OCI-LY3 (cell line): ENCODE results near the gene PPM1M.

ENCODE experiments used
- H2AFZ ChIP-seq: fragments of 200-600, 300-600 bp; shearing (Covaris generic); 2 replicates; pipeline ENCODE4 v1.6.0; 2014; ENCODE audit warnings: antibody characterized with exemption, low read depth, low read length
- H3K27ac ChIP-seq: fragments of 200-600, 300-600 bp; sonication (generic); 2 replicates; pipeline ENCODE4 v1.5.1; 2014; ENCODE audit warnings: mild to moderate bottlenecking, low read length, moderate library complexity, mixed read lengths
- H3K27me3 ChIP-seq: fragments of 200-600, 300-600 bp; sonication (generic); 2 replicates; pipeline ENCODE4 v1.6.1; 2014; ENCODE audit warnings: low read depth, low read length, mixed read lengths
- H3K36me3 ChIP-seq: fragments of 200-600, 300-600 bp; sonication (generic); replicated peaks from 2 replicates; pipeline ENCODE3; 2014; ENCODE audit warnings: low read depth, low read length, mixed read lengths
- H3K4me1 ChIP-seq: fragments of 300-600, 200-600 bp; sonication (generic); 2 replicates; pipeline ENCODE4 v1.6.1; 2014; ENCODE audit warnings: low read length, mixed read lengths
- H3K4me2 ChIP-seq: fragments of 200-600, 300-600 bp; sonication (generic); 2 replicates; pipeline ENCODE4 v1.6.1; 2014; ENCODE audit warnings: low read length, mixed read lengths
- H3K4me3 ChIP-seq: fragments of 300-600, 200-600 bp; sonication (generic); 2 replicates; pipeline ENCODE4 v1.5.1; 2014; ENCODE audit warnings: antibody characterized with exemption, mild to moderate bottlenecking, low read length, moderate library complexity
- H3K79me2 ChIP-seq: fragments of 300-600, 200-600 bp; shearing (Covaris generic); 2 replicates; pipeline ENCODE4 v1.6.1; 2014; ENCODE audit warnings: mild to moderate bottlenecking, low read length, mixed read lengths
- H3K9ac ChIP-seq: fragments of 300-600, 200-600 bp; shearing (Covaris generic); 2 replicates; pipeline ENCODE4 v1.6.0; 2014; ENCODE audit warnings: mild to moderate bottlenecking, low read length, moderate library complexity
- H3K9me3 ChIP-seq: fragments of 200-600, 300-600 bp; shearing (Covaris generic); 2 replicates; pipeline ENCODE4 v1.6.1; 2014; ENCODE audit warnings: low read length, mixed read lengths; ENCODE audit not compliant: insufficient read depth
- H4K20me1 ChIP-seq: fragments of 200-600, 300-600 bp; sonication (generic); 2 replicates; pipeline ENCODE4 v1.6.1; 2016; ENCODE audit warnings: low read length, mixed read lengths; ENCODE audit not compliant: insufficient read depth
- EZH2phosphoT487 ChIP-seq: fragments of 200-600 bp; shearing (Covaris generic); IDR thresholded peaks from 2 replicates; pipeline ENCODE4 v1.6.1; 2018; ENCODE audit warnings: antibody characterized with exemption, mixed run types, low read depth
- TF ChIP-seq, protein P1 (sequence below): fragments of 200-600, 300-600 bp; sonication (generic); IDR thresholded peaks from 2 replicates; pipeline ENCODE4 v1.5.1; 2014; ENCODE audit warnings: antibody characterized with exemption, low read length, low read depth

The PPM1M gene

DNA sequence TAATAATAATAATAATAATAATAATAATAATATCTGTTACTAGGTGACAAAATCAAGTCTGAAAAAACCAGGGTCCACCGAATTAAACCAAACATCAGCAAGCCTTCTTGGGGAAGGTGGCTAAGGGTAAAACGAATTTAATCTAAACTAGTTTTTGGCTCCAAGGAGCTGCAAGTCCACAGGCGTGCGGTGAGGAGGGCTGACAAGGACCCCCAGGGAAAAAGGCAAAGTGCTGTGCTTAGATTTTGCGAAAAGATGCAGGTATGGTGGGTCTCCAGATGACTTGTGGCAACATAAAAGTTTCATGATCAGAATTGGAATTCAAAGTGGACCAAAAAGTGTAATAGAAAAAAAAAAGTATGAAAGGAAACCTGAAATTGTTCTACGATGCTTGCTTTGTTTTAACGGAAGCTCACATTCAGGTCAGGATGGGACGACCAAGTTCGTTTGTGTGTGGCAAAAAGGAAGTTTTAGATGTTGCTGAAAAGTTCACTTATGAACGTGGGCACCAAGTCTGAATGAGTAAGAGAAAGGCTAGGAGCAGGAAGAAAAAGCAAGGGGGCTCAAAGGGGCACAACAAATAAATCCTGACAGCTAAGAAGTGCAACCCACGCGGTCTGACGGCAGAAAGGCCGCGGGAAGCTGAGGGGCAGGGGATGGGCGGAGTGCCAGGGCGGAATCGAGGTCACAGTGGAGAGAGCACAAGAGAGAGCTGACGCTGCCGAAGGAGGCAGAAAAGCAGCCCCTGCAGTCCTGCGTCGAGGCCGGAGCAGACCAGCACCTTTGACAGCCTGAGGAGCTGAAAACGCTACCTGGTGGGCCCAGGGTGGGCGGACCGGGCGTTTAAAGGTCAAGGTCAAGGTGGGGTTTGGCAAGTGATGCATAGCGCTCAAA, 31.8 kb downstream of the PPM1M start:
- peaks cover 27% of the 10 kb centered on the region for H3K4me1 ChIP-seq
- no peak overlapping the region for H2AFZ ChIP-seq
- H3K27ac ChIP-seq, result peak overlapping the region; percentile 78

DNA sequence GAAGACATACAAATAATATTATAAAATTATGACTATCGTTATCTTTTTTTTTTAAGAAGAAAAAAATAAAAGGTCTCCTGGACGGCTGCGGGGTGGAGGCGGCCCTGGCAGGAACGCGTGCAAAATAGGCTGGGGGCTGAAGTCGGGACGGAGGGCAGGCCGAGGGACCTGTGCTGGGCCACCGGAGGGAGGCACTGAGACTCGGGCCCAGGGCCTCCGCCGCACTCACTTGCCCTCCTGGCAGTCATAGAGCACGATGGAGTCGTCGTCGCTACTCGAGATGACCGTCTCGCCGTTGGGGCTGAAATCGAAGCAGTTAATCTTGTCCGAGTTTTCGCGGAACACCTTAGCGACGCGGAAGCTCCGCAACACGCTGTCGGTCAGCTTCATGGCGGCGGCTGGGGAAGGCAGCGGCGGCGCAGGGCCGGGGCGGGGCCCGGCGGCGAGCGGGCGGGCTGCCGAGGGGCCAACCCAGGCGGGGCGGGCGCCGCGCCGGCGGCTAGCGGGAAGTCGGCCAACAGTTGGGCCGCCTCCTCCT, 32.5 kb downstream of the PPM1M start:
- H3K4me2 ChIP-seq, result peak overlapping the region; percentile 96
- H3K79me2 ChIP-seq, result peaks cover 64% of the 10 kb centered on the region
- TF ChIP-seq, protein P1, sequence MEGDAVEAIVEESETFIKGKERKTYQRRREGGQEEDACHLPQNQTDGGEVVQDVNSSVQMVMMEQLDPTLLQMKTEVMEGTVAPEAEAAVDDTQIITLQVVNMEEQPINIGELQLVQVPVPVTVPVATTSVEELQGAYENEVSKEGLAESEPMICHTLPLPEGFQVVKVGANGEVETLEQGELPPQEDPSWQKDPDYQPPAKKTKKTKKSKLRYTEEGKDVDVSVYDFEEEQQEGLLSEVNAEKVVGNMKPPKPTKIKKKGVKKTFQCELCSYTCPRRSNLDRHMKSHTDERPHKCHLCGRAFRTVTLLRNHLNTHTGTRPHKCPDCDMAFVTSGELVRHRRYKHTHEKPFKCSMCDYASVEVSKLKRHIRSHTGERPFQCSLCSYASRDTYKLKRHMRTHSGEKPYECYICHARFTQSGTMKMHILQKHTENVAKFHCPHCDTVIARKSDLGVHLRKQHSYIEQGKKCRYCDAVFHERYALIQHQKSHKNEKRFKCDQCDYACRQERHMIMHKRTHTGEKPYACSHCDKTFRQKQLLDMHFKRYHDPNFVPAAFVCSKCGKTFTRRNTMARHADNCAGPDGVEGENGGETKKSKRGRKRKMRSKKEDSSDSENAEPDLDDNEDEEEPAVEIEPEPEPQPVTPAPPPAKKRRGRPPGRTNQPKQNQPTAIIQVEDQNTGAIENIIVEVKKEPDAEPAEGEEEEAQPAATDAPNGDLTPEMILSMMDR, result peak; percentile 16; the same call in 1 of the 2 replicates
- TF ChIP-seq EZH2phosphoT487, result no peak
- H3K4me1 ChIP-seq, result peaks cover 21% of the 10 kb centered on the region
- H3K9me3 ChIP-seq, result no peaks in the 10 kb centered on the region
- H3K27ac ChIP-seq, result peak overlapping the region; percentile 78
- peak overlapping the region; percentile 93 for H3K9ac ChIP-seq
- H2AFZ ChIP-seq, result no peak overlapping the region
- peaks cover 25% of the 10 kb centered on the region for H3K36me3 ChIP-seq
- H3K27me3 ChIP-seq, result no peaks in the 10 kb centered on the region
- H3K4me3 ChIP-seq, result peak overlapping the region; percentile 84
- peaks cover 41% of the 10 kb centered on the region for H4K20me1 ChIP-seq

More for the DNA sequence above, 31.8 kb downstream of the PPM1M start:
- no peak for TF ChIP-seq EZH2phosphoT487
- TF ChIP-seq, protein P1, result no peak
- Histone ChIP-seq H3K36me3 (peaks cover 31% of the 10 kb centered on the region), H3K4me3 (peak overlapping the region; percentile 84), H3K79me2 (peaks cover 71% of the 10 kb centered on the region), H3K4me2 (peak overlapping the region; percentile 96), H3K9me3 (no peaks in the 10 kb centered on the region), H3K27me3 (no peaks in the 10 kb centered on the region), H3K9ac (peak overlapping the region; percentile 93), H4K20me1 (peaks cover 48% of the 10 kb centered on the region)

DNA sequence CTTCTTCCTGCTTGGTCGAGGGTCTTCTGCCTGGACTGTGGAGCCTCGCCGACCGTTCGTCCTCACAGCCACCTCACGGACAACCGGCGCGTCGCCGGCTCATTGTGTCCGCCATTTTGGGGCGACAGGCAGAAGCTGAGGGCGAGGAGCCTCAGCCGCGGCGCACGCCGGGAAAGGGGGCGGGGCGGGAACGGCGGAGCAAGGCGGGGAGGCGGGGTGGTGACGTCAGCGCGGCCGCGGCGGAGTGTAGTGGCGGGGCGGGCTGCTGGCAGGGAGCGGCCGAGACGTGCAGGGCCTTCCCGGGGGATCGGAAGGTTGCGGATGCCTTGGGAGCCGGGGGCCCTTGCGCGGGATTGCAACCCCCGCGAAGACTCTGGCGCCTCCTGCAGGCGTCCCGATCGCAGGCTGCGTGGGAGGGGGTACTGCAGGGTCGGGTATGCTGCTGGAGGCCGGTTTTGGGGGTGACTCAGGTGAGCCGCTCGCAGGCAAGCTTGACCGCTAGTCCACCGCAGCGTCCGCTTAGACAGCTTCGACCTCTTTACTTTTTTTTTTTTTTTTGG, 33.0 kb downstream of the PPM1M start, which contains the start of gene WDR82:
Gene WDR82, minus strand, starts transcription at position 140 of the 560 bp plus-strand sequence. CDS start 288 bp downstream, outside the sequence.
- peak within 1 kb of the TSS; percentile 68; the same call in 1 of the 2 replicates for H2AFZ ChIP-seq
- peaks cover 58% of the 10 kb centered on the region for H3K79me2 ChIP-seq

More for the DNA sequence above, 33.0 kb downstream of the PPM1M start, which contains the start of gene WDR82:
- Histone ChIP-seq H3K4me3 (peak within 1 kb of the TSS; percentile 84), H3K4me2 (peak within 1 kb of the TSS; percentile 96), H3K27me3 (no peaks in the 10 kb centered on the region), H3K36me3 (peaks cover 22% of the 10 kb centered on the region), H3K9ac (peak within 1 kb of the TSS; percentile 93), H3K27ac (peak within 1 kb of the TSS; percentile 78), H3K9me3 (no peaks in the 10 kb centered on the region), H3K4me1 (peaks cover 21% of the 10 kb centered on the region), H4K20me1 (peaks cover 36% of the 10 kb centered on the region)
- TF ChIP-seq, protein P1, result peak; percentile 40
- no peak for TF ChIP-seq EZH2phosphoT487
